A673 (cell line): ENCODE data around the gene ABO.

Experiments used
- CTCF ChIP-seq: fragments of 300-800, 200-600 bp; sonication (generic); conservative IDR thresholded peaks from 2 replicates; pipeline ENCODE4 v1.5.1; 2017; ENCODE audit warnings: low read depth, mild to moderate bottlenecking, antibody characterized with exemption, low read length, moderate library complexity, mixed read lengths
- EZH2 ChIP-seq: fragments of 200-600 bp; sonication (generic); IDR thresholded peaks from 2 replicates; pipeline ENCODE4 v1.6.1; 2017; ENCODE audit warnings: borderline replicate concordance, low read depth, mild to moderate bottlenecking, mixed read lengths, antibody characterized with exemption, low read length; ENCODE audit not compliant: poor library complexity, severe bottlenecking

DNA sequence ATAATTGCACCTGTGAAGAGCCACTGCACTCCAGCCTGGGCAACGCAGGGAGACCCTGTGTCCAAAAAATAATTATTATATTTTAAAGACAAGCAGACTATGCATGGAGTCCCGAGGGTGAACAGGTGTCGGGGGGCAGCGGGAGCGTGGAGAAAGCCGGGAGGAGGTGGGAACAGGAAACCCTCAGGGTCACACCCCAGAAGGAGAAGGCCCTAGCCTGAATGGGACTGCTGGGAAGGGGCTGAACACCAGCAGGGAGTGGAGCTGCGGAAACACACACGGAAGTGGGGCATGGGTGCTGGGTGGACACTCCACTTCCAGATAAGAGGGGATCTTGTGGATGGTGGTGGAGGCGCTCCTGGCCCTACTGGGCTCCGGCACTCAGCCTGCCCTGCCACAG is 48.2 kb upstream of the ABO start:
- TF ChIP-seq CTCF: no peak
- TF ChIP-seq EZH2: no peak
